NCI-H1092 (cell line): Measurements from ENCODE around the gene TTC9.

ENCODE experiments used
- DNase-seq: peaks from one replicate; lab custom pipeline; 2025; lab: John Stamatoyannopoulos, UW

The TTC9 gene

GRCh38 chr14:70645892-70646291, 4.2 kb downstream of the TTC9 start:
- DNase-seq = no peak

- DNase-seq = no peak
Measured at GRCh38 chr14:70646705-70647104, 5.0 kb downstream of the TTC9 start.

GRCh38 chr14:70648346-70648745, 6.6 kb downstream of the TTC9 start:
- DNase-seq = no peak

- no peak for DNase-seq
Measured at GRCh38 chr14:70649803-70650202, 8.1 kb downstream of the TTC9 start.

- DNase-seq = no peak
Measured at GRCh38 chr14:70651522-70651921, 9.8 kb downstream of the TTC9 start.

- no peak for DNase-seq
Measured at GRCh38 chr14:70652871-70653270, 11.2 kb downstream of the TTC9 start.

- DNase-seq = no peak
Measured at GRCh38 chr14:70653662-70654061, 11.9 kb downstream of the TTC9 start.

GRCh38 chr14:70654632-70655031, 12.9 kb downstream of the TTC9 start:
- DNase-seq = no peak

GRCh38 chr14:70655110-70655826, 13.6 kb downstream of the TTC9 start:
- DNase-seq = no peak

GRCh38 chr14:70658899-70659298, 17.2 kb downstream of the TTC9 start:
- DNase-seq = no peak

GRCh38 chr14:70660967-70661893, 19.5 kb downstream of the TTC9 start:
- DNase-seq = no peak

GRCh38 chr14:70662080-70662479, 20.4 kb downstream of the TTC9 start:
- no peak for DNase-seq

- no peak for DNase-seq
Measured at GRCh38 chr14:70662816-70663215, 21.1 kb downstream of the TTC9 start.

GRCh38 chr14:70663707-70664179, 22.0 kb downstream of the TTC9 start:
- DNase-seq = no peak

- DNase-seq = no peak
Measured at GRCh38 chr14:70664698-70665447, 23.2 kb downstream of the TTC9 start.

- DNase-seq = peak; percentile 19
Measured at GRCh38 chr14:70665448-70666360, 24.0 kb downstream of the TTC9 start.

GRCh38 chr14:70666361-70666686, 24.6 kb downstream of the TTC9 start:
- DNase-seq = no peak

- DNase-seq = no peak
Measured at GRCh38 chr14:70670992-70671651, 29.4 kb downstream of the TTC9 start.

GRCh38 chr14:70671652-70672644, 30.2 kb downstream of the TTC9 start:
- no peak for DNase-seq

- DNase-seq = no peak
Measured at GRCh38 chr14:70677341-70677740, 35.6 kb downstream of the TTC9 start.
